MCF 10A (cell line): ENCODE data around the gene SEZ6L. TPM values are rescaled to one million over a fixed set of nuclear protein-coding genes. Genes with fewer than 3 reads are reported as not detected.

Experiments used
- BruUV-seq: library from RNA; stranded (reverse); fragments of 400-500 nt; replicated peaks from 2 replicates; lab custom pipeline; 2021; lab: Mats Ljungman, UMichigan
- CTCF ChIA-PET: fragments of 300-600 bp; sonication (Branson Sonifier 250); formaldehyde crosslinking; extraction: SDS; loops from one replicate; lab custom pipeline; 2021; ENCODE audit warnings: antibody characterized with exemption, inconsistent platforms; lab: Yijun Ruan, JAX
- POLR2A ChIA-PET: fragments of 300-600, 350-650 bp; sonication (Branson Sonifier 250); formaldehyde crosslinking; extraction: SDS; loops from one replicate; lab custom pipeline; 2020; ENCODE audit warnings: antibody characterized with exemption, inconsistent platforms; lab: Yijun Ruan, JAX
- DNase-seq: peaks from one replicate; pipeline ENCODE4 v3.0.0-alpha.2; 2018; ENCODE audit not compliant: unreplicated experiment
- H3K27ac Mint-ChIP-seq: one replicate; pipeline ENCODE4 v1.8.0; 2022; ENCODE audit warnings: mild to moderate bottlenecking, low read depth, mixed read lengths; ENCODE audit not compliant: unreplicated experiment
- H3K27me3 Mint-ChIP-seq: one replicate; pipeline ENCODE4 v1.8.0; 2022; ENCODE audit warnings: mixed read lengths; ENCODE audit not compliant: insufficient read depth, unreplicated experiment
- H3K36me3 Mint-ChIP-seq: one replicate; pipeline ENCODE4 v1.8.0; 2022; ENCODE audit warnings: mild to moderate bottlenecking, moderate library complexity, mixed read lengths; ENCODE audit not compliant: insufficient read depth, unreplicated experiment
- H3K4me1 Mint-ChIP-seq: one replicate; pipeline ENCODE4 v1.8.0; 2022; ENCODE audit warnings: mixed read lengths; ENCODE audit not compliant: insufficient read depth, unreplicated experiment
- H3K4me3 Mint-ChIP-seq: one replicate; pipeline ENCODE4 v1.8.0; 2022; ENCODE audit warnings: mild to moderate bottlenecking, moderate library complexity, mixed read lengths; ENCODE audit not compliant: unreplicated experiment
- H3K9me3 Mint-ChIP-seq: one replicate; pipeline ENCODE4 v1.8.0; 2022; ENCODE audit warnings: mixed read lengths; ENCODE audit not compliant: unreplicated experiment
- CTCF ChIP-seq: fragments of 200-600 bp; IDR thresholded peaks from one replicate; pipeline ENCODE4 v1.8.0; 2022; ENCODE audit warnings: antibody characterized with exemption, mild to moderate bottlenecking; ENCODE audit not compliant: unreplicated experiment
- intact Hi-C: fragments of 100-400 bp; cut with micrococcal nuclease; formaldehyde crosslinking; loops from 2 replicates; pipeline ENCODE4 v1.14.1; 2022
- total RNA-seq: library from RNA; stranded (reverse); gene quantifications from 2 replicates; pipeline ENCODE4 v1.2.3, GENCODE V29; 2022

The SEZ6L gene
- total RNA-seq, 1 experiment from 2014 or later: not detected

DNA sequence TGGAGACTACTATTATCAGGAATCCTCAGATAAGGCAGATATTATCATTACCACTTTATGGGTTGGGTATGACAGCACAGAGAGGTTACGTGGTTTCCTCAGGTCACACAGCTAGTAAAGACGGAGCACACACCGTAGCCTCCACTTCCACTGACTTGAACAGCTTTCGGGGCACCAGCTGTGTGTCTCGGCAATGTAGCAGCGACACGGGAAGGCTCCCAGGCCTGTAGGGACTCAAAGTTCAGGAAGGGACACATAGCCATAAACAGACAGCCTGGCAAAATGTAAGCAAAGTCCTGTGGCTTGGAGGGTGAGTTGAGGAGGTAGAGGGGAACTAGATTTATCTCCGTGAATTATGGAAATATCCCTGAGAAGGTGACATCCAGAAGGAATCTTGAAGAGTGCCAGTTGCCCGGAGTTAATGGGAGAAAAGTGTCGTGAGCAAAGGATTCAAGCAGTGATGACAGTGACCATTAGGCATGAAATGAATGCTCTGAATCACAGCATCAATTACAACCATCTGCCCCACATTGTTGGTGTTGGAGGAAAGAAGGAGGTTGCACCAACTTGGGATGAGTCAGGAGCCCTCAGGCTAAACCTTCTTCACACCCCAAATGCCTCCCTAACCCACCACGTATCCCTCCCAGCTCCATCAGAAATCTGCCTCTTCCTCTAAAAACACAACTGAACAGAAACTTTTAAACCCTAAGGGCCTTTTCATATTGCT is 153.1 kb downstream of the SEZ6L start:
- peak; percentile 92 for DNase-seq
- Mint-ChIP-seq H3K27ac (no peak overlapping the region), H3K4me3 (peak overlapping the region; percentile 1), H3K4me1 (peaks cover 12% of the 10 kb centered on the region), H3K36me3 (no peaks in the 10 kb centered on the region), H3K9me3 (no peaks in the 10 kb centered on the region), H3K27me3 (peaks cover under 1% of the 10 kb centered on the region)
- POLR2A ChIA-PET: no interaction called here
- BruUV-seq: TSS peak; percentile 40
- intact Hi-C loops: no loop called here
- CTCF ChIA-PET: interaction anchor here (0.5 to 2.0 kb wide), 6 partner anchors 8 to 179 kb away, joined by 3 to 10 read pairs (median 3); no protein-coding TSS in a partner anchor
- no peak for TF ChIP-seq CTCF

GRCh38 chr22:26323013-26323412 is 153.8 kb downstream of the SEZ6L start:
- CTCF ChIA-PET: interaction anchor here (0.7 to 1.1 kb wide), 2 partner anchors 9 to 31 kb away, joined by 3 to 7 read pairs; no protein-coding TSS in a partner anchor

GRCh38 chr22:26324150-26324549 is 154.9 kb downstream of the SEZ6L start:
- intact Hi-C loops: no loop called here
- no TSS peak for BruUV-seq
- ChIA-PET CTCF (interaction anchor here (0.8 to 2.8 kb wide), 5 partner anchors 9 to 547 kb away, joined by 3 to 9 read pairs (median 3); no protein-coding TSS in a partner anchor), POLR2A (no interaction called here)
- no peak for TF ChIP-seq CTCF
- peaks cover 12% of the 10 kb centered on the region for H3K4me1 Mint-ChIP-seq
- H3K4me3 Mint-ChIP-seq: no peak overlapping the region
- no peaks in the 10 kb centered on the region for H3K27me3 Mint-ChIP-seq
- H3K9me3 Mint-ChIP-seq: no peaks in the 10 kb centered on the region
- H3K36me3 Mint-ChIP-seq: no peaks in the 10 kb centered on the region
- no peak for DNase-seq
- H3K27ac Mint-ChIP-seq: no peak overlapping the region

More at GRCh38 chr22:26323013-26323412, 153.8 kb downstream of the SEZ6L start:
- intact Hi-C loops: no loop called here
- Mint-ChIP-seq H3K36me3 (no peaks in the 10 kb centered on the region), H3K9me3 (no peaks in the 10 kb centered on the region), H3K27me3 (no peaks in the 10 kb centered on the region), H3K4me1 (peaks cover 12% of the 10 kb centered on the region), H3K4me3 (peak overlapping the region; percentile 1), H3K27ac (no peak overlapping the region)
- no TSS peak for BruUV-seq
- POLR2A ChIA-PET: no interaction called here
- DNase-seq: peak; percentile 1
- no peak for TF ChIP-seq CTCF

- intact Hi-C loops: no loop called here
- Mint-ChIP-seq H3K36me3 (no peaks in the 10 kb centered on the region), H3K27me3 (no peaks in the 10 kb centered on the region), H3K9me3 (no peaks in the 10 kb centered on the region), H3K27ac (no peak overlapping the region), H3K4me1 (peaks cover 12% of the 10 kb centered on the region), H3K4me3 (no peak overlapping the region)
- ChIA-PET CTCF (interaction anchor here (0.6 to 2.8 kb wide), 4 partner anchors 12 to 878 kb away, joined by 4 to 9 read pairs (median 6); no protein-coding TSS in a partner anchor), POLR2A (no interaction called here)
- peak; percentile 29 for DNase-seq
- no peak for TF ChIP-seq CTCF
- BruUV-seq: no TSS peak
These were observed 156.4 kb downstream of the SEZ6L start for GRCh38 chr22:26325641-26326040.
